Endometrial microvascular endothelial cells (primary cell): ENCODE measurements around the gene LSM6. TPM values are rescaled to one million over a fixed set of nuclear protein-coding genes. Genes with fewer than 3 reads are reported as not detected.

Experiments
- in situ Hi-C: cut with HindIII; loops from 2 replicates; pipeline ENCODE4 v1.10.0; 2017; ENCODE audit warnings: low sequenced_read_pairs, low pct_unique_long_range_greater_than_20kb; ENCODE audit errors: inconsistent ontology term
- total RNA-seq: library from RNA; depleted of rRNA; stranded (reverse); fragments of >200 nt; gene quantifications from one replicate; pipeline ENCODE4 v1.2.3, GENCODE V29; 2015; ENCODE audit errors: inconsistent ontology term

LSM6 gene
- total RNA-seq, 1 donor from 2014 or later, result 49.3 TPM

DNA sequence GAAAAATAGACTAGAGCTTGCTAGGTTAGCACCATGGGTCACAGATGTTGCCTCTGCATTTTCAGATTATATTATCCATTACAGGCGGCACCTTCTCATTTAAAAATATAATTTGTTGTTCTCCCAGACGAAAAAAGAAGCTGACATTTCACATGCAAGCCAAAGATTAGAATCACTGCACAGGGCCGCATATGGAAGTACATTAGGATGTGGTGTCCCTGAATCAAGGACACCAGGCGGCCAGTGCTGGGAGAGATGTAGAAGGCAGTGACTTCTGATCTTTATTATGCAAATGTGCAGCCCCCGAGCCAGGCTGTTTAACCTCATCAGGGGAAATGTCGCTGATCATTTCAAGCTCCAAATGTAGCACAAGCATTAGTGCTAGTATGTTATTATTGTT is 61.6 kb downstream of the LSM6 start:
- in situ Hi-C loops, result no loop called here

DNA sequence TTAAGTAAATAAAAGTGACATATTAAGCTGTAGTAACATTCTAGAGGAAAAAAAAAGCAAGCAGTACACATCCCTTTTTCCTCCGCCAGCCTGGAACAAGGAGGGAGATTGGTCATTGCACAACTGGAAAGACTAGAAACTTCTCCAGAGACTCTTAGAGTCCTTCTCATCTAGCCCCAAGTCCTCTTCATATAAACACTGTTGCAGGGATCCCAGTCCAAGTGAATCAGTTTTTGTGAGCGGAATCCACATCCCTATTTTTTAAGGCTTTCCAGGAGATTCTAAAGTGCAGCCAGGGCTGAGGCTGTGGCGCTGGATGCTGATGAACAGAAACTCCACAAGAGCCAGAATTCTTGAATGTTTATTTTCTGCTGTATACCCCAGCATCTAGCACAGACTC is 62.6 kb downstream of the LSM6 start:
- in situ Hi-C loops, result no loop called here

Other genes with a start within 250 kb of the LSM6 start
- 48.9 TPM for gene ZNF827, start 236.9 kb upstream of the LSM6 start, total RNA-seq
- not detected for gene REELD1, start 38.8 kb downstream of the LSM6 start, total RNA-seq